NT2/D1 (cell line): ENCODE measurements around the gene CADM4.
"Not testable (repeated sequence)": the region's sequence is repeated elsewhere in the genome, so short reads cannot be mapped to it uniquely, and the experiment has no call there.

Experiments
- DNase-seq: peaks from one replicate; pipeline ENCODE4 v3.0.0-alpha.2; 2011; ENCODE audit warnings: low read depth, low spot score
- H3K27me3 ChIP-seq: 2 replicates; pipeline ENCODE4 v1.6.0; 2011; ENCODE audit warnings: mild to moderate bottlenecking; ENCODE audit not compliant: insufficient read length, insufficient read depth
- H3K36me3 ChIP-seq: 2 replicates; pipeline ENCODE4 v1.6.1; 2011; ENCODE audit warnings: mild to moderate bottlenecking, low read length, mixed read lengths; ENCODE audit not compliant: insufficient read depth, insufficient read length
- H3K4me1 ChIP-seq: 2 replicates; pipeline ENCODE4 v1.5.1; 2011; ENCODE audit not compliant: insufficient read depth, insufficient read length
- H3K4me3 ChIP-seq: 2 replicates; pipeline ENCODE4 v1.5.1; 2011; ENCODE audit warnings: low read depth; ENCODE audit not compliant: insufficient read length
- H3K9ac ChIP-seq: 2 replicates; pipeline ENCODE4 v1.6.0; 2011; ENCODE audit warnings: low read depth; ENCODE audit not compliant: insufficient read length
- H3K9me3 ChIP-seq: 2 replicates; pipeline ENCODE4 v1.5.1; 2011; ENCODE audit warnings: mild to moderate bottlenecking, low read length; ENCODE audit not compliant: insufficient read depth
- SUZ12 ChIP-seq: IDR thresholded peaks from 2 replicates; pipeline ENCODE4 v1.6.1; 2011; ENCODE audit not compliant: insufficient read length, insufficient read depth; ENCODE audit errors: extremely low read depth
- YY1 ChIP-seq: IDR thresholded peaks from 2 replicates; pipeline ENCODE4 v1.6.1; 2011; ENCODE audit not compliant: insufficient read length, insufficient read depth
- ZNF274 ChIP-seq: IDR thresholded peaks from 2 replicates; pipeline ENCODE4 v1.6.1; 2011; ENCODE audit warnings: mild to moderate bottlenecking, low read depth, low read length

CADM4 gene

GRCh38 chr19:43639519-43640423 lies at the start of gene CADM4:
TSS of gene CADM4 (minus strand) at chr19:43639850. CDS start at chr19:43639790, 60 bp downstream.
- Histone ChIP-seq H3K9me3 (no peaks in the 10 kb centered on the region), H3K4me1 (peaks cover 6% of the 10 kb centered on the region), H3K27me3 (peaks cover 52% of the 10 kb centered on the region), H3K36me3 (no peaks in the 10 kb centered on the region), H3K4me3 (peak within 1 kb of the TSS; percentile 46), H3K9ac (peak within 1 kb of the TSS; percentile 64)
- no peak for TF ChIP-seq ZNF274
- DNase-seq, result no peak

- Histone ChIP-seq H3K36me3 (no peaks in the 10 kb centered on the region), H3K9ac (no peak overlapping the region), H3K4me1 (peaks cover 9% of the 10 kb centered on the region), H3K27me3 (no peaks in the 10 kb centered on the region), H3K9me3 (peaks cover 22% of the 10 kb centered on the region; the same call in 1 of the 2 replicates), H3K4me3 (no peak overlapping the region)
- TF ChIP-seq YY1 (no peak), SUZ12 (no peak), ZNF274 (no peak)
- no peak for DNase-seq
Observed at GRCh38 chr19:43688059-43688701, 48.5 kb upstream of the CADM4 start.

- H3K4me3 ChIP-seq, result no peak overlapping the region
- H3K9ac ChIP-seq, result no peak overlapping the region
- H3K9me3 ChIP-seq, result peaks cover 22% of the 10 kb centered on the region; the same call in 1 of the 2 replicates
- no peaks in the 10 kb centered on the region for H3K36me3 ChIP-seq
- no peaks in the 10 kb centered on the region for H3K27me3 ChIP-seq
- TF ChIP-seq ZNF274, result no peak
- no peak for TF ChIP-seq SUZ12
- no peak for TF ChIP-seq YY1
- no peak for DNase-seq
- H3K4me1 ChIP-seq, result peaks cover 9% of the 10 kb centered on the region
Observed at GRCh38 chr19:43687660-43687997, 48.0 kb upstream of the CADM4 start.

GRCh38 chr19:43684326-43684725 lies 44.7 kb upstream of the CADM4 start:
- peaks cover 9% of the 10 kb centered on the region for H3K4me1 ChIP-seq
- DNase-seq, result no peak

GRCh38 chr19:43683905-43684304 lies 44.3 kb upstream of the CADM4 start:
- no peaks in the 10 kb centered on the region for H3K27me3 ChIP-seq
- no peak for DNase-seq
- TF ChIP-seq ZNF274, result no peak
- no peak for TF ChIP-seq SUZ12
- TF ChIP-seq YY1, result no peak
- no peak overlapping the region for H3K9ac ChIP-seq
- no peak overlapping the region for H3K4me3 ChIP-seq
- H3K36me3 ChIP-seq, result no peaks in the 10 kb centered on the region
- peaks cover 9% of the 10 kb centered on the region for H3K4me1 ChIP-seq
- no peaks in the 10 kb centered on the region for H3K9me3 ChIP-seq

More at GRCh38 chr19:43684326-43684725, 44.7 kb upstream of the CADM4 start:
- Histone ChIP-seq H3K9me3 (no peaks in the 10 kb centered on the region), H3K4me3 (no peak overlapping the region), H3K36me3 (no peaks in the 10 kb centered on the region), H3K27me3 (no peaks in the 10 kb centered on the region), H3K9ac (no peak overlapping the region)
- TF ChIP-seq SUZ12 (no peak), ZNF274 (no peak), YY1 (no peak)

- Histone ChIP-seq H3K36me3 (no peaks in the 10 kb centered on the region), H3K4me1 (peaks cover 9% of the 10 kb centered on the region), H3K27me3 (no peaks in the 10 kb centered on the region), H3K9ac (no peak overlapping the region), H3K4me3 (no peak overlapping the region), H3K9me3 (no peaks in the 10 kb centered on the region)
- DNase-seq, result no peak
- TF ChIP-seq SUZ12 (no peak), ZNF274 (no peak), YY1 (no peak)
Observed at GRCh38 chr19:43682824-43683661, 43.4 kb upstream of the CADM4 start.

GRCh38 chr19:43682269-43682668 lies 42.6 kb upstream of the CADM4 start:
- H3K9me3 ChIP-seq, DNase-seq, H3K27me3 ChIP-seq, H3K36me3 ChIP-seq, H3K9ac ChIP-seq, H3K4me1 ChIP-seq, H3K4me3 ChIP-seq: not testable (repeated sequence)
